Fibroblast of lung (primary cell): Measurements from ENCODE around the gene ZC3H10.

Experiments
- CTCF ChIP-seq, 2 donors: IDR thresholded peaks in 1 of 2; conservative IDR thresholded peaks in 1 of 2; 1 replicate in 1 of 2; 2 replicates in 1 of 2; pipeline ENCODE4 v1.5.1; 2011 to 2012; ENCODE audit warnings: low read length in 2 of 2, control low read depth in 1 of 2, inconsistent platforms in 1 of 2, low read depth in 1 of 2, mild to moderate bottlenecking in 1 of 2
- EZH2 ChIP-seq: IDR thresholded peaks from 2 replicates; pipeline ENCODE4 v1.5.1; 2012; ENCODE audit warnings: low read length, control low read depth, mild to moderate bottlenecking; ENCODE audit errors: missing control alignments

DNA sequence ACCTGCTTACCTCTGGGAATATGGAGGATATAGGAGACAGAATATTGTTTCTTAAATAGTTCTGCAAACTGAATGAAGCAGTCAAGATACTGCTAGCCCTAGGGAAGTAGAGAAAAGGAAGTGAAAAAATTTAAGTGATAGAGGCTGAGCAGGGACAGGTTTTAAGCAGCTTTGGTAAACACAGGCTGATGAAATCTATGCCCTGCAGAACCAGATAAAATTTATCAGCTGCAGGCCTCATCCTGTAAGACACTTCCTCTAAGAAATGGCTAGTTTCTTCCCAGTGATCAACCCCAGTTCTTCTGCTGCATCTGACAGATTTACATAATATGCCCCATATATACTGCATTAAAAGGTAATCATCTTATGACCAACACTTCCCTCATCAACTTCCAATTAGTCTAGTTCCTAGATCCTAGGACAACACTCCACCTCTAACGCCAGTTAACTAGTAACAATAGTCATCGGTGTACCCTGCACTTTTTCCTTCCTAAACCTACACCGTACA is 8.7 kb downstream of the ZC3H10 start:
- no peak for TF ChIP-seq CTCF (conservative IDR thresholded peaks at IDR 0.05 in 1 of 2, IDR thresholded peaks at IDR 0.05 in 1 of 2; ENCODE audit: low read depth in 1 of 2, low read length in 2 of 2)
- no peak for TF ChIP-seq EZH2
